ENCODE data around the gene CFAP251. TPM values are rescaled to one million over a fixed set of nuclear protein-coding genes. Genes with fewer than 3 reads are reported as not detected.

The CFAP251 gene
- total and polyA plus RNA-seq, 10 of the 15 experiments (the other 5 are each of a cell fraction or from before 2014, with no cell fraction given): 0.10 to 0.97 (median 0.64) TPM

GRCh38 chr12:122042910-122043309, 124.5 kb downstream of the CFAP251 start:
- ChIA-PET CTCF (interaction anchor here (1.0 kb wide), 1 partner anchor 248 kb away, joined by 4 read pairs; no protein-coding TSS in a partner anchor), SMC1A (ENCODE audit: uncharacterized antibody, unreplicated experiment) (interaction anchor here (0.6 kb wide), 1 partner anchor 331 kb away, joined by 4 read pairs; no protein-coding TSS in a partner anchor), POLR2A (interaction anchor here (0.7 kb wide), 1 partner anchor 26 kb away, joined by 4 read pairs; no protein-coding TSS in a partner anchor), RAD21 (ENCODE audit: unreplicated experiment) (no interaction called here)
- H4K20me1 ChIP-seq (ENCODE audit: control insufficient read depth, insufficient read depth): no peaks in the 10 kb centered on the region
- no peaks in the 10 kb centered on the region; a peak in 1 of 4 replicates for H3K27me3 ChIP-seq (replicated peaks in 1 of 2; ENCODE audit: control insufficient read depth in 2 of 2, insufficient read depth in 2 of 2, low read length in 1 of 2)
- intact Hi-C loops (cut with micrococcal nuclease; ENCODE audit: unreplicated experiment) (no loop called here), in situ Hi-C loops (cut with MboI) (no loop called here)
- no peak for FAIRE-seq
- TF ChIP-seq PBX3 (IDR thresholded peaks at IDR 0.05; ENCODE audit: insufficient replicate concordance, low read depth, low read length): no peak
- no peak for TF ChIP-seq POLR2AphosphoS2 (IDR thresholded peaks at IDR 0.05; ENCODE audit: low read depth, low read length)
- no peak for TF ChIP-seq RBBP5 (conservative IDR thresholded peaks at IDR 0.05)
- TF ChIP-seq MAX (IDR thresholded peaks at IDR 0.05; ENCODE audit: low read depth, low read length): no peak
- TF ChIP-seq ZBTB4 (CRISPR knock-in tag; IDR thresholded peaks at IDR 0.05): no peak
- TF ChIP-seq NFYB (IDR thresholded peaks at IDR 0.05; ENCODE audit: insufficient read depth, low read depth, low read length): no peak
- no peak for TF ChIP-seq SMC3 (IDR thresholded peaks at IDR 0.05; ENCODE audit: borderline replicate concordance, low read length)
- no peak for TF ChIP-seq ETV6 (conservative IDR thresholded peaks at IDR 0.05 in 1 of 2, IDR thresholded peaks at IDR 0.05 in 1 of 2; ENCODE audit: borderline replicate concordance in 1 of 2, low read depth in 1 of 2)
- TF ChIP-seq, protein P1, sequence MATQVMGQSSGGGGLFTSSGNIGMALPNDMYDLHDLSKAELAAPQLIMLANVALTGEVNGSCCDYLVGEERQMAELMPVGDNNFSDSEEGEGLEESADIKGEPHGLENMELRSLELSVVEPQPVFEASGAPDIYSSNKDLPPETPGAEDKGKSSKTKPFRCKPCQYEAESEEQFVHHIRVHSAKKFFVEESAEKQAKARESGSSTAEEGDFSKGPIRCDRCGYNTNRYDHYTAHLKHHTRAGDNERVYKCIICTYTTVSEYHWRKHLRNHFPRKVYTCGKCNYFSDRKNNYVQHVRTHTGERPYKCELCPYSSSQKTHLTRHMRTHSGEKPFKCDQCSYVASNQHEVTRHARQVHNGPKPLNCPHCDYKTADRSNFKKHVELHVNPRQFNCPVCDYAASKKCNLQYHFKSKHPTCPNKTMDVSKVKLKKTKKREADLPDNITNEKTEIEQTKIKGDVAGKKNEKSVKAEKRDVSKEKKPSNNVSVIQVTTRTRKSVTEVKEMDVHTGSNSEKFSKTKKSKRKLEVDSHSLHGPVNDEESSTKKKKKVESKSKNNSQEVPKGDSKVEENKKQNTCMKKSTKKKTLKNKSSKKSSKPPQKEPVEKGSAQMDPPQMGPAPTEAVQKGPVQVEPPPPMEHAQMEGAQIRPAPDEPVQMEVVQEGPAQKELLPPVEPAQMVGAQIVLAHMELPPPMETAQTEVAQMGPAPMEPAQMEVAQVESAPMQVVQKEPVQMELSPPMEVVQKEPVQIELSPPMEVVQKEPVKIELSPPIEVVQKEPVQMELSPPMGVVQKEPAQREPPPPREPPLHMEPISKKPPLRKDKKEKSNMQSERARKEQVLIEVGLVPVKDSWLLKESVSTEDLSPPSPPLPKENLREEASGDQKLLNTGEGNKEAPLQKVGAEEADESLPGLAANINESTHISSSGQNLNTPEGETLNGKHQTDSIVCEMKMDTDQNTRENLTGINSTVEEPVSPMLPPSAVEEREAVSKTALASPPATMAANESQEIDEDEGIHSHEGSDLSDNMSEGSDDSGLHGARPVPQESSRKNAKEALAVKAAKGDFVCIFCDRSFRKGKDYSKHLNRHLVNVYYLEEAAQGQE (IDR thresholded peaks at IDR 0.05; ENCODE audit: low read depth, low read length): no peak
- no peak for TF ChIP-seq RB1 (IDR thresholded peaks at IDR 0.05; ENCODE audit: borderline replicate concordance)
- BruUV-seq (replicated peaks): no TSS peak
- no peaks in the 10 kb centered on the region for H3K4me1 ChIP-seq (ENCODE audit: control insufficient read depth, insufficient read depth, low read length)
- no peak overlapping the region for H3K9ac ChIP-seq (ENCODE audit: control insufficient read depth, insufficient read depth, low read length)
- ATAC-seq: no peak
- no peak overlapping the region for H3K27ac ChIP-seq (ENCODE audit: control insufficient read depth, insufficient read depth)
- no peaks in the 10 kb centered on the region; a peak in 1 of 4 replicates for H3K36me3 ChIP-seq (ENCODE audit: control insufficient read depth in 2 of 2, insufficient read depth in 2 of 2, low read length in 1 of 2)
- no peak overlapping the region for H3K4me2 ChIP-seq (ENCODE audit: control insufficient read depth, insufficient read depth)
- no peak for DNase-seq (ENCODE audit: low read depth, low spot score)
- no peaks in the 10 kb centered on the region for H3K79me2 ChIP-seq (ENCODE audit: control insufficient read depth, insufficient read depth, low read length)
- H3K9me3 ChIP-seq (replicated peaks; ENCODE audit: control insufficient read depth, insufficient read depth, low read length): no peaks in the 10 kb centered on the region
- no peak overlapping the region for H3K4me3 ChIP-seq
- H2AFZ ChIP-seq (ENCODE audit: control insufficient read depth, low read depth, low read length): no peak overlapping the region
- 70% methylated on average over 9 of the region's 11 CpGs for WGBS (ENCODE audit: insufficient coverage, insufficient replicate concordance, low lambda C conversion rate, missing lambda C conversion rate)

All from GM12878 (cell line).